ENCODE data around the gene PDLIM5.

PDLIM5 gene

GRCh38 chr4:94566420-94566819 is 114.7 kb downstream of the PDLIM5 start:
- DNase-seq: no peak

- no peak for DNase-seq
Observed at GRCh38 chr4:94567811-94568210, 116.1 kb downstream of the PDLIM5 start.

GRCh38 chr4:94570558-94570957 is 118.8 kb downstream of the PDLIM5 start:
- DNase-seq: no peak

- DNase-seq: no peak
Observed at GRCh38 chr4:94571298-94571697, 119.6 kb downstream of the PDLIM5 start.

- DNase-seq: no peak
Observed at GRCh38 chr4:94571715-94572114, 120.0 kb downstream of the PDLIM5 start.

GRCh38 chr4:94574050-94574449 is 122.3 kb downstream of the PDLIM5 start:
- no peak for DNase-seq

GRCh38 chr4:94574616-94575015 is 122.9 kb downstream of the PDLIM5 start:
- no peak for DNase-seq

- DNase-seq: no peak
Observed at GRCh38 chr4:94575652-94576051, 123.9 kb downstream of the PDLIM5 start.

GRCh38 chr4:94576210-94576609 is 124.5 kb downstream of the PDLIM5 start:
- no peak for DNase-seq

- DNase-seq: peak; percentile 54
Observed at GRCh38 chr4:94577136-94577535, 125.4 kb downstream of the PDLIM5 start.

GRCh38 chr4:94578195-94578594 is 126.5 kb downstream of the PDLIM5 start:
- no peak for DNase-seq

- DNase-seq: no peak
Observed at GRCh38 chr4:94581766-94582165, 130.0 kb downstream of the PDLIM5 start.

- no peak for DNase-seq
Observed at GRCh38 chr4:94582517-94582916, 130.8 kb downstream of the PDLIM5 start.

GRCh38 chr4:94583914-94584641 is 132.3 kb downstream of the PDLIM5 start:
- DNase-seq: no peak

GRCh38 chr4:94588896-94589693 is 137.4 kb downstream of the PDLIM5 start:
- no peak for DNase-seq

- DNase-seq: no peak
Observed at GRCh38 chr4:94590493-94590892, 138.8 kb downstream of the PDLIM5 start.

- no peak for DNase-seq
Observed at GRCh38 chr4:94591289-94591688, 139.5 kb downstream of the PDLIM5 start.

- no peak for DNase-seq
Observed at GRCh38 chr4:94595013-94595412, 143.3 kb downstream of the PDLIM5 start.

- no peak for DNase-seq
Observed at GRCh38 chr4:94595880-94596483, 144.2 kb downstream of the PDLIM5 start.

GRCh38 chr4:94598758-94599157 is 147.0 kb downstream of the PDLIM5 start:
- DNase-seq: no peak

- DNase-seq: no peak
Observed at GRCh38 chr4:94603170-94603747, 151.5 kb downstream of the PDLIM5 start.

GRCh38 chr4:94605241-94605805 is 153.6 kb downstream of the PDLIM5 start:
- DNase-seq: no peak

- no peak for DNase-seq
Observed at GRCh38 chr4:94610145-94610544, 158.4 kb downstream of the PDLIM5 start.
